Jurkat, Clone E6-1 (cell line): ENCODE results near the gene CADM1.

Source experiments
- DNase-seq: peaks from one replicate; pipeline ENCODE4 v3.0.0-alpha.2; 2011; ENCODE audit warnings: low read depth, low spot score
- H3K4me3 ChIP-seq: 2 replicates; pipeline ENCODE4 v1.5.1; 2011; ENCODE audit warnings: mild to moderate bottlenecking, low read length, control low read depth, moderate library complexity

The CADM1 gene

GRCh38 chr11:115456019-115456418, 48.2 kb downstream of the CADM1 start:
- no peak overlapping the region for H3K4me3 ChIP-seq

GRCh38 chr11:115455613-115456012, 48.6 kb downstream of the CADM1 start:
- H3K4me3 ChIP-seq = no peak overlapping the region
- no peak for DNase-seq

More at GRCh38 chr11:115456019-115456418, 48.2 kb downstream of the CADM1 start:
- DNase-seq = no peak

- H3K4me3 ChIP-seq = no peak overlapping the region
- DNase-seq = no peak
Observed at GRCh38 chr11:115454525-115454924, 49.7 kb downstream of the CADM1 start.

- H3K4me3 ChIP-seq = no peak overlapping the region
Observed at GRCh38 chr11:115453693-115454490, 50.3 kb downstream of the CADM1 start.

GRCh38 chr11:115452241-115452640, 52.0 kb downstream of the CADM1 start:
- DNase-seq = no peak

More at GRCh38 chr11:115453693-115454490, 50.3 kb downstream of the CADM1 start:
- no peak for DNase-seq

GRCh38 chr11:115450519-115450918, 53.7 kb downstream of the CADM1 start:
- no peak overlapping the region for H3K4me3 ChIP-seq
- DNase-seq = no peak

More at GRCh38 chr11:115452241-115452640, 52.0 kb downstream of the CADM1 start:
- no peak overlapping the region for H3K4me3 ChIP-seq

- no peak overlapping the region for H3K4me3 ChIP-seq
- DNase-seq = no peak
Observed at GRCh38 chr11:115447273-115447864, 56.8 kb downstream of the CADM1 start.

- DNase-seq = no peak
- no peak overlapping the region for H3K4me3 ChIP-seq
Observed at GRCh38 chr11:115446214-115446613, 58.0 kb downstream of the CADM1 start.

GRCh38 chr11:115444542-115444941, 59.7 kb downstream of the CADM1 start:
- H3K4me3 ChIP-seq = no peak overlapping the region

GRCh38 chr11:115439969-115440540, 64.2 kb downstream of the CADM1 start:
- H3K4me3 ChIP-seq = no peak overlapping the region
- DNase-seq = no peak

More at GRCh38 chr11:115444542-115444941, 59.7 kb downstream of the CADM1 start:
- no peak for DNase-seq

- DNase-seq = no peak
Observed at GRCh38 chr11:115439385-115439784, 64.8 kb downstream of the CADM1 start.

GRCh38 chr11:115437902-115438575, 66.2 kb downstream of the CADM1 start:
- no peak overlapping the region for H3K4me3 ChIP-seq
- no peak for DNase-seq

More at GRCh38 chr11:115439385-115439784, 64.8 kb downstream of the CADM1 start:
- no peak overlapping the region for H3K4me3 ChIP-seq

- no peak for DNase-seq
- H3K4me3 ChIP-seq = no peak overlapping the region
Observed at GRCh38 chr11:115430345-115430744, 73.9 kb downstream of the CADM1 start.

GRCh38 chr11:115428306-115428705, 75.9 kb downstream of the CADM1 start:
- DNase-seq = no peak
- H3K4me3 ChIP-seq = no peak overlapping the region

- DNase-seq = no peak
Observed at GRCh38 chr11:115425816-115426215, 78.4 kb downstream of the CADM1 start.

GRCh38 chr11:115425250-115425649, 79.0 kb downstream of the CADM1 start:
- no peak for DNase-seq
- H3K4me3 ChIP-seq = no peak overlapping the region

More at GRCh38 chr11:115425816-115426215, 78.4 kb downstream of the CADM1 start:
- no peak overlapping the region for H3K4me3 ChIP-seq

- DNase-seq = no peak
- no peak overlapping the region for H3K4me3 ChIP-seq
Observed at GRCh38 chr11:115423728-115424459, 80.3 kb downstream of the CADM1 start.

- H3K4me3 ChIP-seq = no peak overlapping the region
- no peak for DNase-seq
Observed at GRCh38 chr11:115421992-115422689, 82.1 kb downstream of the CADM1 start.
